Measurements from ENCODE around the gene CYP3A4.
"Not testable (repeated sequence)": the region's sequence is repeated elsewhere in the genome, so short reads cannot be mapped to it uniquely, and the experiment has no call there.

CYP3A4 gene

DNA sequence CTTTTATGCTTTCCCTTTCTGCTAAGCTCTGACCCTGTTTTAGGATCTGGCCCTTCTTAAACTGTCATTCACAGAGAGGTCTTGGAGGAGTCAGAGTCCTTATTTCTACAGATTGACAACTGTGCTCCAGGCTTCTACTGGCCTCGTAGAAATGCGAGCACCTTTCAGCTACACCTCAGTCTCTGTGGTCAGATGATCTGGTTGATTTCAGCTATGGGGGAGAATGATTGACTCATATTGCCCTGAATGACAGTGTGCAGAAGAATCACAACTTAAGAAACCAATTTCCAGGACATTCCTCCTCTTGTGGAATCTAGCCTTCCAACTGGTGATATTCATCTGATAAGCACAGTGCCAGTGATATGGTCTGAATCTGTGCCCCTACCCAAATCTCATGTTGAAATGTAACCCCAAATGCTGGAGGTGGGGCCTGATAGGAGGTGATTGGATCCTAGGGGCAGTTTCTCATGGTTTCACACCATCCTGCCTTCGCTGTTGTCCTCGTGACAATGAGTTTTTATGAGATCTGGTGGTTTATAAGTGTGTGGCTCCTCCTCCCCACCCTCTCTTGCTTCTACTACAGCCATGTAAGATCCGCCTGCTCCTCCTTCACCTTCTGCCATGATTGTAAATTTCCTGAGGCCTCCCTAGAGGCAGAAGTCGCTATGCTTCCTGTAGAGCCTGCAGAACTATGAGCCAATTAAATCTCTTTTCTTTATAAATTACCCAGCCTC, 35.0 kb downstream of the CYP3A4 start:
- DNase-seq: no peak

DNA sequence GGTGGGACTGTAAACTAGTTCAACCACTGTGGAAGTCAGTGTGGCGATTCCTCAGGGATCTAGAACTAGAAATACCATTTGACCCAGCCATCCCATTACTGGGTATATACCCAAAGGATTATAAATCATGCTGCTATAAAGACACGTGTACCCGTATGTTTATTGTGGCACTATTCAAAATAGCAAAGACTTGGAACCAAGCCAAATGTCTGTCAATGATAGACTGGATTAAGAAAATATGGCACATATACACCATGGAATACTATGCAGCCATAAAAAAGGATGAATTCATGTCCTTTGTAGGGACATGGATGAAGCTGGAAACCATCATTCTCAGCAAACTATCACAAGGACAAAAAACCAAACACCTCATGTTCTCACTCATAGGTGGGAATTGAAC, 37.1 kb downstream of the CYP3A4 start:
- not testable (repeated sequence) for DNase-seq

DNA sequence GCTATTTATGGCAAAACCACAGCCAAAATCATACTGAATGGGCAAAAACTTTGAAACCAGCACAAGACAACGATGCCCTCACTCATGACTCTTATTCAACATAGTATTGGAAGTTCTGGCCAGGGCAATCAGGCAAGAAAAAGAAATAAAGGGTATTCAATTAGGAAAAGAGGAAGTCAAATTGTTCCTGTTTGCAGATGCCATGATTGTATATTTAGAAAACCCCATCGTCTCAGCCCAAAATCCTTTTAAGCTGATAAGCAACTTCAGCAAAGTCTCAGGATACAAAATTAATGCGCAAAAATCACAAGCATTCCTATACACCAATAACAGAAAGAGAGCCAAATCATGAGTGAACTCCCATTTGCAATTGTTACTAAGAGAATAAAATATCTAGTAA, 38.6 kb downstream of the CYP3A4 start:
- not testable (repeated sequence) for DNase-seq

DNA sequence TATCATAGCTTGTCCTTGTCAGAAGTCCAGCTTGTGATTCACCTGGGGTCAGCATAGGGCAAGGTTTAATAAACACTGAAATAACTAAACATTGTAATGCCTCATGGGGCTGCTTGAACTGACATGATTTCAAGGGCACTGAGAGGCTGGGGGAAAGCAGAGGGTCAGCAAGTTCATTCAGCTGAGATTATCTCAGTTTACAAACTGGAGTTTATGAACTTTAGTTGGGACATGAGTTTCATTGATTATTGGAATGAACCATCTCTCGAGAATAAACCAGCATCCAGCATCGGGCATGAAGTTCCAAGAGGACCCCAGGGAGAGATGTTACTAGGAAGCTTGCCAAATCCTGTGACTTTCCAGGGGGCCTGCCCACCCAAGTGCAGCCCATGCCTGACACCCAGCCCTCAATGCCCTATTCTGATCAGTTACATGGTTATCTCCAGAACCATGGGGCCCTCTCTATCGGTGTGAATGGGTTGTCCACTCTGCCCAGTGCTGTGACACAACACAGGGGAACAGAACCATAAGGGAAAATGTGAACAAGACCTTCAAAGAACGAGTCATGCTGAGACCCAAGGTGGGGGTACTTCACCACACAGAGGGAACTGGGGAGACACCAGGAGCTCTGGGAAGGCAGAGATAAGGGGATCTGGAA, 41.1 kb downstream of the CYP3A4 start:
- no peak for DNase-seq

DNA sequence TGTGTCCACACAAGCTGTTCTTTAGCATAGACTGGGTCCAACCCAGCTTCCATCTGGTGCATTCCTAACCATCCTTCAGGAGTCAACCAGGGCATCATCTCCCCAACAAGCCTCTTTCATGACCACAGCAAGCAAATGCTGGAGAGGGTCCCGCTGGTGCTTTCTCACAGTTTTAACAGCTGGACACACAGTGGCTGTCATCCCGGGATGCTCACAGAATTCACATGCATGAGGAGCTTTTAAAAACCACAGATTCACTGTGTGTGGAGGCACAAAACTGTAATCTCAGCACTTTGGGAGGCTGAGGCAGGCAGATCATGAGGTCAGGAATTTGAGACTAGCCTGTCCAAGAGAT, 42.6 kb downstream of the CYP3A4 start:
- no peak for DNase-seq

DNA sequence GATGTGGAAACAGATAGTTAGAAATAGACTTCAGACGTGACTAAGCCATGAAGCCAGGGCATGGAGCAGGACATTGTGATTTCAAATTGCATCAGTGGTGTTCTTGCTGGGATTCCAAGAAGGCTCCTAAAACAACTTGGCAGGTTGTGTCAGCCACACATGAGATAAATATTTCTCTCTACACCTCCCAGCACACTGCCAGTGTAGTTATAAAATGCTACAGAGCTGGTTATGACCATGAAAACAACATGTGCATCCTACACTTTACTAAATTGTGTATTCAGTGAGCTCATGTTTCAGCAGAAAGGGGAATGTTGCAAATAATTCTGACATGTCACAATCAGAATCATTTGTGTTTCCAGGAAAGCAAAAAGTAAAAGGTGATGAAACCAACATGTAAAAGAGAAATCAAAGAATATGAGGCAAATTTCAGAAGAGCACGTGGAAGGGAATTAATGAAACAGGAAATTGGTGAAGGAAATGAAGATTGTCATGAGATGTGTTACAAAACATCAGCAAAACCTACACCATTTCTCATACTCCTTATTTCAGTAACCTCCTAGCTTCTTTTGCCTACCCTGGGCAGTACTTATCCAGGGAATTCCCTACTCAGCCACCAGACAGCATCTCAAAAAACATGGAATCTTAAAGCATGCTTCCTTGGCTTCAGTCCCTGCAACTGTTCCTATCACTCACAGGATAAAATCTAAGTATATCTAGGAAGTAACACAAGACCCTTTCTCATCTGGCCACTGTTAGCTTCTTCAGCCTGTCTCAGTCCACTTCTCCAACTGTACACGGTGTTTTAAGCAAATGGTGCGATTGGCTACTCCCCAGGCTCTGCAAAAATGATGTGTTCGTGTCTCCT, 43.2 kb downstream of the CYP3A4 start:
- DNase-seq: no peak

DNA sequence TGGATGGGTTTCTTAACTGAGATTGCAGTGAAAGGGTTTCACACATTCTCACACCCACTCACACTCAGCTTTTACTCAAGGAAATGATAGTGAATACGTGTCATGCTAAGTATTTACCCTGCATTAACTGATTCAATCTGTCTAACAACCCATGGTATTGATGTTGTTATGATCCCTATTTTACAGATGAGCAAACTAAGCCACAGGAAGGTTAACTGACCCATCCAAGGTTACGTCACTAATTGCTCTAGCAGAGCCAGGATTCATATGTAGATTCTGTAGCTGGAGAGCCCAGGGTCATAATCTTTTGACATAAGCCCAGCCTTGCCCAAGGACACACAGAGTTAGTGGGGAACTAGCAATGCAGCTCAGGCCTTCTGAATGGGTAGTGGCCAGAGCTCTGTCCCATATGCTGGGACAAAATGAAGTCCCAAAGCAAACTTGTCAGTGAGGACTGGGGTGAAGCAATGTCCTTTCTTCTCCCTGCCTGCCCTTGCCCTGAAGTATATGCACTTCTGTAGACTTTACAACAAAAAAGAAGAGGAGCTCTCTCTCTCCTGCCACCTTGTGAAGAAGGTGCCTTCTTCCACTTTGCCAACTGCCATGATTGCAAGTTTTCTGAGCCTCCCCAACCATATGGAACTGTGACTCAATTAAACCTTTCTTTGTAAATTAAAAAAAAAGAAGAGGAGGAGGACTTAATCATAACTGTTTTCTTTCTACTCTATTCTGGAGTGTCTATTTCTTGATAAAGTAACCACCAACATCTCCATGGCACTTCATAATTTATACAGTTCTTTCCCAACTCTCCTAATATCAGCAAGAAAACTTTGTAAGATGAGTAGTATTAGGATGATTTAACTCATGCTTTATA, 44.0 kb downstream of the CYP3A4 start:
- no peak for DNase-seq

DNA sequence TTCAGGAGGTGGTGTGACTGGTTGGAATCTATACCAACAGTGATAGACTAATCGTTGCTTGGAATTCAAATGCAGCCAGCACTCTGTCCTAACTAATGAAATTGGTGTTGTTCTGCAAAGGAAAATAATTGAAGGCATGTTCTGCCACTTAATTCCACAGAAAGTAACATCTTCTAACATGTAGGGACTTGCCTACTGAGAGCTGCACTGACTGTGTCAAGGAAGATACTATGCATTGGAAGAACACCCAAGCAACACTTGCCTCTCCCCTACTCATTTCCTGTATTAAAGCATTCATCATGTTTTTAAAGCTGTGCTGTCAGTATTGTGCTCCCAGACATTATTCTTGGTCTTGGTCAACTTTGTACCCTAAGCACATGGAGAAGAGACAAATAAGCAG, 46.3 kb downstream of the CYP3A4 start:
- DNase-seq: no peak

DNA sequence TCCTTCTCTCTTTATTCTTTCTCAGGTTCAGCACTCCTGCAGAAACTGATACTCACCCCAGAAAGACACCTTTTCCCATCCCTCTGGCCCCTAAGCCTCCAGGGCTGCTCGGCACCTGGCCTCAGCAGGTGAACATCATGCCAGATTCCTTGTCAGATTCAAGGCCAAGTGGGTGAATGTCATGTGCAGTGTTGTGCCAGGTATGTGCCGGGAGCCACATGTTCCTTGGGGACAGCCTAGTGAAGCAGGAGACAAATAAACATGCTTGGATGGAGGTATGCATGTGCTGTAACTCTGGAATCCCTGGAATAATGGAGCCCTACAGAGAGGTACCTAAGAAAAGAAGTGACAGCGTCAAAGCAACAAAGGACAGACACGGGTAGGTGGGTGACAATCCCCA, 47.3 kb downstream of the CYP3A4 start:
- DNase-seq: not testable (repeated sequence)

DNA sequence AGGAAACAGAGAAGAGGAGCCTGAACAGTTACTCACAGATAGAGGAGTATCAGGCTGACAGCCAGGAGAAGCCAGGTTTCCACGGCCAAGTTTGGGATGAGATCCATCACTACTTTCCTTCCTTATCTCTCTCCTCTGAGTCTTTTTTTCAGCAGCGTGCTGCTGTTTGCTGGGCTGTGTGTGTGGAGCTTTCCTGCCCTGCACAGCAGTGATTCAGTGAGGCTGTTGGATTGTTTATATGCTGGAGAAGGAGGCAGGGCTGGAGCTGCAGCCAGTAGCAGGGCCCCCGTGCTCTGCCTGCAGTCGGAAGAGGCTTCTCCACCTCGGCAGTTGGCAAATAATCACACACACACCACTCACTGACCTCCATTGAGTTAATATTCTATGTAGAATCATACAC, 49.0 kb downstream of the CYP3A4 start, which contains the start of gene CYP3A7:
Gene CYP3A7, minus strand, starts transcription at position 210 of the 400 bp plus-strand sequence. Its CDS starts 103 bp downstream, at position 107.
- DNase-seq: no peak

DNA sequence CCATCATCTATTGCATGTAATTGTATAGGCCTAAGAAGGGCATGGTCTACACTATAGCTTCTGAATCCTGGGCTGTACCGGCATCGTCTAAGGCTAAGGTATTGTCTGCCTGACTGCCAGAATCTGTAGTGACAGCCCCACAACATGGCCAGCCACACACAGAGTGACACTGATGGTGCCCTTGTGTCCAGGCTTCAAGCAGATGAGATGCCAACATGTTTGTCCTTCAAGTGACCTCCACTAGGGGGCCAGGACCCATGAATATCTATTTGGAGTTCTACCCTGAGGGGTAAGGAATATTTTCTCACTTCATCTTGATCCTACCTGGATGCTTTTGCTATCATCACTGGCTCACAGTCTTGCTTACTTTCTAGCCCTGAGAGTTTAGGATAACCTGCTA, 50.5 kb downstream of the CYP3A4 start:
- DNase-seq: no peak

DNA sequence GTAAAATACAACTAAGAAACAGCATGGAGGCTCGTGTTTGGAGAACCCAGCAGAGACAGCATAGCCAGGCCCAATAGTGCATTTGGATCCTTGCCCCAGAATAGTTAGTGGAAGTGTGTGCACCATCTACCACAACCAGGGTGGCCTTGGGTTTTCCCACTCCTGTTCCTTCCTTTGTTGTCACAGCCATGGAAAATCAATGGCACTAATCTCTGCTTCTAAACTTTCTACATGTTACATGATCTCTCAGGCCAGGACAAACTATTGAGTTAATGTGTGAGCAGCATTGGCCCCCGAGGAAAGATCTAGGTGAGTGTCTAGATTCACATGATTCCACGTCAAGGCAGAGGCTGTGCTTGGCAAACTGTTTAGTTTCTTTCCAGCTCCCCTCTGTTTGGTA, 51.0 kb downstream of the CYP3A4 start:
- DNase-seq: no peak

DNA sequence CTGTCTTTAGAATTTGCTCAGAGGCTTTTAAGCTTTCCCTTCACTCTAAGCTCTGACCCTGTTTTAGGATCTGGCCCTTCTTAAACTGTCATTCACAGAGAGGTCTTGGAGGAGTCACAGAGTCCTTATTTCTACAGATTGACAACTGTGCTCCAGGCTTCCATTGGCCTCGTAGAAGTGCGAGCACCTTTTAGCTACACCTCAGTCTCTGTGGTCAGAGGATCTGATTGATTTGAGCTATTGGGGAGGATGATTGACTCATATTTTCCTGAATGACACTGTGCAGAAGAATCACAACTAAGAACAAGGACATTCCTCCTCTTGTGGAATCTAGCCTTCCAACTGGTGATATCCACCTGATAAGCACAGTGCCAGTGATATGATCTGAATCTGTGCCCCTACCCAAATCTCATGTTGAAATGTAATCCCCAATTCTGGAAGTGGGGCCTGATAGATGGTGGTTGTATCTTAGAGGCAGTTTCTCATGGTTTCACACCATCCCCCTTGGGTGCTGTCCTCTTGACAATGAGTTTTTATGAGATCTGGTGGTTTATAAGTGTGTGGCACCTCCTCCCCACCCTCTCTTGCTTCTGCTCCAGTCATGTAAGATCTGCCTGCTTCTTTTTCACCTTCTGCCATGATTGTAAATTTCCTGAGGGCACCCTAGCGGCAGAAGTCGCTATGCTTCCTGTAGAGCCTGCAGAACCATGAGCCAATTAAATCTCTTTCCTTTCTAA, 52.2 kb downstream of the CYP3A4 start:
- DNase-seq: no peak

DNA sequence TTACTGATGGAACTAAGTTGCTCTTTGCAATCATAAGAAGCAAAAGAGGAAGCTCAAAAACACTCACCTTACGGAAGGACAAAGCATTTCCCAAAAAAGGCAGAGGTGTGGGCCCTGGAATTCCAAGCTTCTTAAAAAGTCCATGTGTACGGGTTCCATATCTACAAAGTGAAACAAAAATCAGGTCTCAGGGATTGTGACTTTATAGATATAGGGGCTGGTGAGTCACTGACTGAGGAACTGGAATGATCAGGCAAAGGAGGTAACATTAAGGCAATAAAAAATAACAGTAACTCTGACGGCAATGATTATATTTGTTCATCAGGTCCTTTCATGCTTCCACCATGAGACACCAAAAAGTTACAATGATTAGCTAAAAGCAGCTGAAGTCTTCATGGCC, 53.0 kb downstream of the CYP3A4 start:
- DNase-seq: no peak

DNA sequence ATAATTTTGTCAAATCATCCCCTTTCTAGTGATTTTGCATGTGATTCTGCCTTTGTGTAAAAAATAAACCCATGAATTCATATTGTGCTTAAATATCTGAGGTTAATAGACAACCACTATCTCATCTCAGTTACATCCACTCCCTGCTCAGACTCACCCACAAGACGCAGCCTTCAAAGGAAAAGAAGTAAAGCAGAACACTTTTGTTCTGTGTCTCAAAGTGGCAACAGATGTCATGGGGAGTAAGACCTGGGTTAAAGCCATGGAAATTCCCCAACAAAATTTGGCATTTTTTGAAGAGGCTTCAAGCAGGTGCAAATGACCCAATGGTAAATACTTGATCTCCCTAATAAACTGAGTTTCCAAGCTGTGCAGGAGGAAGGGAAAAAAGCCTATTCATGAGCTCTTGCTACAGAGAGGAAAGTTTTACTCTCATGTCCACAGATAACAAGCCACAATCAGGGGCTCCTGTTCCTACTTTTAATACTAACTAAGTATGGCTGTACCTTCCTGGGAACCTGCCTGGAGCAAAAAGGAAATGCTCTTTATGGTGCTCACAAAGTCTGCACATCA, 53.7 kb downstream of the CYP3A4 start:
- no peak for DNase-seq

DNA sequence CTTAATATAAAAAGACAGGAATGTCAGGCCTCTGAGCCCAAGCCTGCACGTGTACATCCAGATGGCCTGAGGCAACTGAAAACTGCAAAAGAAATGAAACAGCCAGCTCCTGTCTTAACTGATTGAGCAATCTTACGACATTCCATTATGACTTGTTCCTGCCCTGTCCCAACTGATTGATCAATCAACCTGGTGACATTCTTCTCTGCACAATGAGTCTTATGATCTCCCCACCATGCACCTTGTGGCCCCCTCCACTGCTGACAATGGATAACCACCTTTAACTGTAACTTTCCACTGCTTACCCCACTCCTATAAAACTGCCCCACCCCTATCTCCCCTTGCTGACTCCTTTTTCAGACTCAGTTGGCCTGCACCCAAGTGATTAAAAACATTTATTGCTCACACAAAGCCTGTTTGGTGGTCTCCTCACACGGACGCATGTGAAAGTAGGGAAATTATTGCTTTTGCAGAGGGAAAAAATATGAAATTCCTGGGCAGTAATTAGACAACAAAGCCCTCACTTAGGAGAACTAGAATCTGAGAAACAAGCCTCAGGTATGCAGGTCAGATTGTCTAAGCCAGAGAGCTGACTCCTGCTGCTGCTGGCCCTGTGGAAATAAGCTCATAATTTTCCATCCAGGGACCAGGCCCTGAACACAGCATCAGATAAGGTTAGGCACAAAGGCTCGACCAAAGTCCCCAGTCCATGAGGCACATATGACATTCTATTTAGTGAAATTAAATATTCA, 54.3 kb downstream of the CYP3A4 start:
- no peak for DNase-seq

DNA sequence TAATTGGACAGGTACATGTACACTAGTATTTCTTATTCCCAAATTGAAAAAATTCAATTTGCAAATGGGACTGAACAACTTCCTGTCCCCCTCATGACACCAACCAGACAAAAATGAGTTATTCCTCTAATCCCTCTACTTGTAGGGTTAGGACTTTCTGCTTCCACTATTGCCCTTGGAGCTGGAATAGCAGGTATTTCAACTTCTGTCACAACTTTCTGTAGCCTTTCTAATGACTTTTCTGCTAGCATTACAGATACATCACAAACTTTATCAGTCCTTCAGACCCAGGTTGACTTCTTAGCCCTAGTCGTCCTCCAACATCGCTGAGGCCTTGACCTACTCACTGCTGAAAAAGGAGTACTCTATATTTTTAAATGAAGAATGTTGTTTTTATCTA, 55.4 kb downstream of the CYP3A4 start:
- no peak for DNase-seq

DNA sequence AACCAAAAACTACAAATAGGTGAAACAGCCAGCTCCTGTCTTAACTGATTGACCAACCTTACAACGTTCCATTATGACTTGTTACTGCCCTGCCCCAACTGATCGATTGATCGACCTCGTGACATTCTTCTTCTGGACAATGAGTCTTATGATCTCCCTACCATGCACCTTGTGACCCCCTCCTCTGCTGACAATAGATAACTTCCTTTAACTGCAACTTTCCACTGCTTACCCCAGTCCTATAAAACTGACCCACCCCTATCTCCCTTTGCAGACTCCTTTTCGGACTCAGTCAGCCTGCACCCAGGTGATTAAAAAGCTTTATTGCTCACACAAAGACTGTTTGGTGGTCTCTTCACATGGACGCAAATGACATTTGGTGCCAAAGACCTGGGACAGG, 60.8 kb downstream of the CYP3A4 start:
- DNase-seq: not testable (repeated sequence)

DNA sequence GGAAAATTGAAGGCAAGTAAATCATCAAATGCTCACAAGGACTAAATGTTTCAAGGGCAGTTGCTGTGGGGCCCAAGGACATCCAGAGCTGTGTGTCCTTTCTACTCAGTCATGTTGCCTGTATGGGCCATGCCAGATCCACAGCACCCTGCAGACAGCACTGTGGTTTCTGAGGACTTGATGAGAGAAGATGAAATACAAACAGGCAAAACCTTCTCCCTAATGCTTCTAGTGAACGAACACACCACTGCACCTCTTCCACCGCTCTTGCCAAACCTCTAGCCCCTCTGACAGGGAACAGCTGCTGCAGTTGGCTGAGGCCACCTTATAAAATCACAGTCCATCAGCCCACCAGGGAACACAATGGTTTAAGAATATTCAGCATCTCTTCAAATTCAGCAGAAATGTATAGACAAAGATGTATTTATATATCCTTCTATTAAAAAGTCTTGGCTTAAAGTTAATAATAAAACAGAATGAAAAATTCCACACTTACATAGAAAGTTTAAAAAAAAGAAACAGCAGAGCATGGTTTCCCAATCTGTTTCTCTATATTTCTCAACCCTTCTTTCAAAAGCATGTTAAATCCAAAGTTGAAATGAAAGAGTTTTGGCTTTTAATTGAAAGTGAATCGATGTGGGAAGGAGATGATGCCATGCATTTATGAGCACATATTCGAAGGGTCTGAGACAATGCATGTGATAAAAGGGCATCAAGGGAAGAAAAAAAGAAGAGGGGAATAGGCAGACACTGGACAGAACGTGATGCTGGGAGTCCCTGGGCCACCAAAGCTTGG, 63.0 kb downstream of the CYP3A4 start:
- DNase-seq: no peak
